MM.1S (cell line): ENCODE measurements around the gene PLD1.

Experiments
- DNase-seq: peaks from one replicate; pipeline ENCODE4 v3.0.0-alpha.2; 2015
- H2AFZ ChIP-seq: fragments of 300-600 bp; sonication (generic); 2 replicates; pipeline ENCODE4 v1.6.0; 2016; ENCODE audit warnings: antibody characterized with exemption, low read length
- H3F3A ChIP-seq: fragments of 300-600 bp; sonication (generic); 2 replicates; pipeline ENCODE4 v1.6.1; 2016; ENCODE audit warnings: mild to moderate bottlenecking, antibody characterized with exemption, low read length, moderate library complexity, mixed read lengths; ENCODE audit not compliant: insufficient read depth
- H3K27ac ChIP-seq: fragments of 300-600 bp; sonication (generic); 2 replicates; pipeline ENCODE4 v1.5.1; 2016; ENCODE audit warnings: mild to moderate bottlenecking, low read length
- H3K27me3 ChIP-seq: fragments of 300-600 bp; sonication (generic); replicated peaks from 2 replicates; pipeline ENCODE4 v1.6.0; 2016; ENCODE audit warnings: low read length; ENCODE audit not compliant: insufficient read depth
- H3K36me3 ChIP-seq: fragments of 300-600 bp; sonication (generic); replicated peaks from 2 replicates; pipeline ENCODE4 v1.6.1; 2016; ENCODE audit warnings: mild to moderate bottlenecking, low read length, mixed read lengths; ENCODE audit not compliant: insufficient read depth
- H3K4me1 ChIP-seq: fragments of 300-600 bp; sonication (generic); 2 replicates; pipeline ENCODE4 v1.6.1; 2016; ENCODE audit warnings: low read length, mixed read lengths
- H3K4me2 ChIP-seq: fragments of 300-600 bp; sonication (generic); 2 replicates; pipeline ENCODE4 v1.6.0; 2016; ENCODE audit warnings: low read depth, low read length
- H3K4me3 ChIP-seq: fragments of 300-600 bp; sonication (generic); 2 replicates; pipeline ENCODE4 v1.5.1; 2016; ENCODE audit warnings: low read length, mixed read lengths
- H3K79me2 ChIP-seq: fragments of 300-600 bp; sonication (generic); 2 replicates; pipeline ENCODE4 v1.6.1; 2016; ENCODE audit warnings: mixed run types, low read length, mixed read lengths
- H3K9ac ChIP-seq: fragments of 300-600 bp; sonication (generic); 2 replicates; pipeline ENCODE4 v1.6.1; 2016; ENCODE audit warnings: low read length, mixed read lengths
- H3K9me2 ChIP-seq: fragments of 300-600 bp; sonication (generic); replicated peaks from 2 replicates; pipeline ENCODE4 v1.6.1; 2016; ENCODE audit warnings: mild to moderate bottlenecking, low read length, mixed read lengths; ENCODE audit not compliant: insufficient read depth
- H3K9me3 ChIP-seq: fragments of 300-600 bp; sonication (generic); replicated peaks from 2 replicates; pipeline ENCODE4 v1.6.1; 2016; ENCODE audit warnings: mild to moderate bottlenecking, low read length, mixed read lengths; ENCODE audit not compliant: insufficient read depth
- H4K20me1 ChIP-seq: fragments of 300-600 bp; sonication (generic); 2 replicates; pipeline ENCODE4 v1.6.1; 2016; ENCODE audit warnings: mild to moderate bottlenecking, low read length, moderate library complexity, mixed read lengths; ENCODE audit not compliant: insufficient read depth
- CTCF ChIP-seq: fragments of 300-600 bp; sonication (generic); IDR thresholded peaks from 2 replicates; pipeline ENCODE4 v1.5.1; 2016; ENCODE audit warnings: antibody characterized with exemption, low read length, mixed read lengths
- EZH2 ChIP-seq: fragments of 300-600 bp; sonication (generic); optimal IDR thresholded peaks from 2 replicates; pipeline ENCODE3; 2017; ENCODE audit warnings: low read depth, mild to moderate bottlenecking, antibody characterized with exemption, low read length, mixed read lengths
- EZH2phosphoT487 ChIP-seq: fragments of 300-600 bp; sonication (generic); IDR thresholded peaks from 2 replicates; pipeline ENCODE4 v1.6.1; 2018; ENCODE audit warnings: antibody characterized with exemption, low read length

Gene PLD1

GRCh38 chr3:171666516-171666915, 143.8 kb downstream of the PLD1 start:
- H3K9ac ChIP-seq, result no peak overlapping the region
- no peaks in the 10 kb centered on the region for H3K9me3 ChIP-seq
- no peak for DNase-seq
- no peaks in the 10 kb centered on the region for H3K79me2 ChIP-seq
- no peaks in the 10 kb centered on the region for H4K20me1 ChIP-seq
- no peaks in the 10 kb centered on the region for H3K4me1 ChIP-seq
- H3F3A ChIP-seq, result no peaks in the 10 kb centered on the region
- TF ChIP-seq EZH2 (no peak), EZH2phosphoT487 (no peak), CTCF (no peak)
- no peak overlapping the region for H2AFZ ChIP-seq
- no peaks in the 10 kb centered on the region for H3K36me3 ChIP-seq
- no peak overlapping the region for H3K4me2 ChIP-seq
- no peak overlapping the region for H3K27ac ChIP-seq
- no peaks in the 10 kb centered on the region for H3K9me2 ChIP-seq
- no peak overlapping the region for H3K4me3 ChIP-seq
- H3K27me3 ChIP-seq, result no peaks in the 10 kb centered on the region

GRCh38 chr3:171663805-171664204, 146.5 kb downstream of the PLD1 start:
- H3K4me1 ChIP-seq, result no peaks in the 10 kb centered on the region
- TF ChIP-seq CTCF, result no peak
- TF ChIP-seq EZH2, result no peak
- TF ChIP-seq EZH2phosphoT487, result no peak
- no peaks in the 10 kb centered on the region for H3K27me3 ChIP-seq
- no peak overlapping the region for H3K9ac ChIP-seq
- H3K79me2 ChIP-seq, result no peaks in the 10 kb centered on the region
- DNase-seq, result no peak
- H3K4me3 ChIP-seq, result no peak overlapping the region
- H3K27ac ChIP-seq, result no peak overlapping the region
- H3K9me2 ChIP-seq, result no peaks in the 10 kb centered on the region
- H3K4me2 ChIP-seq, result no peak overlapping the region
- no peak overlapping the region for H2AFZ ChIP-seq
- H3F3A ChIP-seq, result no peaks in the 10 kb centered on the region
- H3K36me3 ChIP-seq, result no peaks in the 10 kb centered on the region
- no peaks in the 10 kb centered on the region for H3K9me3 ChIP-seq
- no peaks in the 10 kb centered on the region for H4K20me1 ChIP-seq

- Histone ChIP-seq H3K4me1 (no peaks in the 10 kb centered on the region), H3K9me3 (no peaks in the 10 kb centered on the region), H3F3A (no peaks in the 10 kb centered on the region)
Measured at GRCh38 chr3:171661484-171661883, 148.8 kb downstream of the PLD1 start.

More at GRCh38 chr3:171661484-171661883, 148.8 kb downstream of the PLD1 start:
- no peak overlapping the region for H3K9ac ChIP-seq
- no peak overlapping the region for H3K4me2 ChIP-seq
- H3K9me2 ChIP-seq, result no peaks in the 10 kb centered on the region
- no peaks in the 10 kb centered on the region for H3K27me3 ChIP-seq
- DNase-seq, result no peak
- no peaks in the 10 kb centered on the region for H4K20me1 ChIP-seq
- no peak for TF ChIP-seq EZH2phosphoT487
- no peak for TF ChIP-seq EZH2
- TF ChIP-seq CTCF, result no peak
- H3K27ac ChIP-seq, result no peak overlapping the region
- no peaks in the 10 kb centered on the region for H3K36me3 ChIP-seq
- no peaks in the 10 kb centered on the region for H3K79me2 ChIP-seq
- H3K4me3 ChIP-seq, result no peak overlapping the region
- H2AFZ ChIP-seq, result no peak overlapping the region
